Astrocyte of the spinal cord (primary cell): ENCODE measurements around the gene ME2.

Experiments
- DNase-seq: peaks from one replicate; pipeline ENCODE4 v3.0.0; 2011; ENCODE audit warnings: low read depth, low spot score
- H3K4me3 ChIP-seq: 2 replicates; pipeline ENCODE4 v1.5.1; 2011; ENCODE audit warnings: low read depth, mild to moderate bottlenecking, low read length, moderate library complexity
- CTCF ChIP-seq: IDR thresholded peaks from 2 replicates; pipeline ENCODE4 v1.5.1; 2012; ENCODE audit warnings: low read depth, mild to moderate bottlenecking, low read length, inconsistent platforms
- in situ Hi-C: cut with HindIII; loops from 2 replicates; pipeline ENCODE4 v1.10.0; 2017; ENCODE audit warnings: low sequenced_read_pairs

ME2 gene

GRCh38 chr18:50839996-50840395 is 38.9 kb upstream of the ME2 start:
- no peak for TF ChIP-seq CTCF
- H3K4me3 ChIP-seq: no peak overlapping the region
- in situ Hi-C loops: no loop called here
- DNase-seq: no peak

- DNase-seq: no peak
- no peak overlapping the region for H3K4me3 ChIP-seq
- in situ Hi-C loops: no loop called here
- no peak for TF ChIP-seq CTCF
Measured at GRCh38 chr18:50842846-50843245, 36.1 kb upstream of the ME2 start.

GRCh38 chr18:50844554-50844953 is 34.4 kb upstream of the ME2 start:
- in situ Hi-C loops: no loop called here
- no peak overlapping the region for H3K4me3 ChIP-seq
- no peak for TF ChIP-seq CTCF
- no peak for DNase-seq

GRCh38 chr18:50844960-50845359 is 34.0 kb upstream of the ME2 start:
- no peak for DNase-seq
- H3K4me3 ChIP-seq: no peak overlapping the region
- TF ChIP-seq CTCF: no peak
- in situ Hi-C loops: no loop called here

- DNase-seq: peak; percentile 66
- in situ Hi-C loops: no loop called here
- no peak for TF ChIP-seq CTCF
- H3K4me3 ChIP-seq: no peak overlapping the region
Measured at GRCh38 chr18:50847192-50847591, 31.7 kb upstream of the ME2 start.

- no peak overlapping the region for H3K4me3 ChIP-seq
- in situ Hi-C loops: no loop called here
- no peak for TF ChIP-seq CTCF
- no peak for DNase-seq
Measured at GRCh38 chr18:50848061-50848551, 30.8 kb upstream of the ME2 start.

GRCh38 chr18:50848991-50849390 is 29.9 kb upstream of the ME2 start:
- in situ Hi-C loops: no loop called here
- H3K4me3 ChIP-seq: no peak overlapping the region
- TF ChIP-seq CTCF: no peak
- DNase-seq: no peak
